ENCODE measurements around the gene LIN7B.

GRCh38 chr19:49157445-49158224, 43.5 kb downstream of the LIN7B start, which contains the start of gene TRPM4:
- no peak for TF ChIP-seq CTCF (IDR thresholded peaks at IDR 0.05)
- peak; percentile 52 for TF ChIP-seq POLR2A (IDR thresholded peaks at IDR 0.05)
- peak in 2 of 3 donors; percentile 59 to 80 for TF ChIP-seq POLR2AphosphoS5 (IDR thresholded peaks at IDR 0.05)

Measured in breast epithelium (tissue), 3 donors.